GM23248 (cell line): ENCODE measurements around the gene HS6ST1.

ENCODE experiments used
- EZH2 ChIP-seq: fragments of 200-600 bp; sonication (generic); IDR thresholded peaks from 2 replicates; pipeline ENCODE4 v1.6.1; 2018; ENCODE audit warnings: antibody characterized with exemption, mild to moderate bottlenecking; ENCODE audit not compliant: insufficient read depth, poor library complexity, severe bottlenecking
- EZH2phosphoT487 ChIP-seq: fragments of 200-600 bp; sonication (generic); IDR thresholded peaks from 2 replicates; pipeline ENCODE4 v1.6.1; 2018; ENCODE audit warnings: antibody characterized with exemption, moderate library complexity, mild to moderate bottlenecking, low read depth; ENCODE audit not compliant: insufficient read depth

- TF ChIP-seq EZH2, result no peak
- TF ChIP-seq EZH2phosphoT487, result no peak
Measured at GRCh38 chr2:128367601-128368359, 49.1 kb upstream of the HS6ST1 start.
